Ovary (tissue), 3 donors: ENCODE results near the gene CT45A8.
"Not testable (repeated sequence)": the region's sequence is repeated elsewhere in the genome, so short reads cannot be mapped to it uniquely, and the experiment has no call there.

Experiments
- CTCF ChIP-seq, 3 donors: fragments of 450-650 bp in 2 of 3; fragments of 200-600 bp in 1 of 3; IDR thresholded peaks; one replicate each; pipeline versions ENCODE4 v1.5.1 to v1.8.0; 2016 to 2022; ENCODE audit warnings: antibody characterized with exemption in 3 of 3, mild to moderate bottlenecking in 1 of 3
- EP300 ChIP-seq: sonication (generic); formaldehyde crosslinking; IDR thresholded peaks from one replicate; pipeline ENCODE4 v1.6.1; 2017; ENCODE audit warnings: antibody characterized with exemption
- POLR2A ChIP-seq: fragments of 450-650 bp; IDR thresholded peaks from one replicate; pipeline ENCODE4 v1.6.1; 2017; ENCODE audit warnings: antibody characterized with exemption, mild to moderate bottlenecking, moderate library complexity
- donor health status: DM: no; HTN: no; CAD: no.

GRCh38 chrX:135871712-135872111 lies 17.4 kb upstream of the CT45A8 start, which contains the start of gene CT45A9:
- TF ChIP-seq CTCF (IDR thresholded peaks at IDR 0.05); POLR2A; EP300: not testable (repeated sequence)
